SK-N-MC (cell line): ENCODE data around the gene GAGE10.

ENCODE experiments used
- EZH2 ChIP-seq: fragments of 200-600 bp; sonication (generic); IDR thresholded peaks from one replicate; pipeline ENCODE4 v1.6.1; 2017; ENCODE audit warnings: antibody characterized with exemption
- POLR2AphosphoS5 ChIP-seq: IDR thresholded peaks from 2 replicates; pipeline ENCODE4 v1.6.1; 2012; ENCODE audit warnings: mild to moderate bottlenecking, low read depth, low read length, borderline replicate concordance

DNA sequence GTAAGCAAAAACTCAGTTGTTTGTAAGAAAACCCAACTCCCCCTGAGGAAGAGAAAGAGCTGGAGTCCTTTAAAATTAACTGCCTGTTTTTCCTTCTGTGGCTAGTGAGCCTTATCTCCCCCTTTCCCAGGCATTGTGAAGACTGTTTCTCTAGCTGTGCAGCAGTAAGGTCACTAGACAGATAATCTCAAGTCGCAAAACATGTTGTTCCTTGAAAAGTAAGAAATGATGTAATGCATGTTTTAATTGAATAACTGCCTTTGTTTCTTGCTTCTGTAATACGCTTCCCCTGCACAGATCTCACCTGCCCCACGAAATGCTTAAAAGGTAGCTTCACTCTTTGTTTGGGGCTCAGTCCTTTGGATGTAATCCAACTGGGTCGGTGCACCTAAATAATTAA is 12.6 kb downstream of the GAGE10 start:
- no peak for TF ChIP-seq EZH2
- TF ChIP-seq POLR2AphosphoS5: no peak
